Measurements from ENCODE around the gene MED13L.
A peak's percentile ranks its signal among the peaks of the same experiment; 100 is the strongest.

Gene MED13L

GRCh38 chr12:116186482-116187150 lies 90.9 kb downstream of the MED13L start:
- TF ChIP-seq CTCF (conservative IDR thresholded peaks at IDR 0.05; ENCODE audit: low read length), result no peak
- no peak overlapping the region for H3K4me3 ChIP-seq (ENCODE audit: low read length)
- DNase-seq (ENCODE audit: low read depth), result peak; percentile 25

GRCh38 chr12:116184763-116185162 lies 92.7 kb downstream of the MED13L start:
- no peak overlapping the region for H3K4me3 ChIP-seq (ENCODE audit: low read length)
- no peak for DNase-seq (ENCODE audit: low read depth)
- TF ChIP-seq CTCF (conservative IDR thresholded peaks at IDR 0.05; ENCODE audit: low read length), result no peak

GRCh38 chr12:116183741-116184141 lies 93.8 kb downstream of the MED13L start:
- no peak for TF ChIP-seq CTCF (conservative IDR thresholded peaks at IDR 0.05; ENCODE audit: low read length)
- no peak overlapping the region for H3K4me3 ChIP-seq (ENCODE audit: low read length)
- no peak for DNase-seq (ENCODE audit: low read depth)

- H3K4me3 ChIP-seq (ENCODE audit: low read length), result no peak overlapping the region
- no peak for DNase-seq (ENCODE audit: low read depth)
- TF ChIP-seq CTCF (conservative IDR thresholded peaks at IDR 0.05; ENCODE audit: low read length), result no peak
These were observed 95.0 kb downstream of the MED13L start for GRCh38 chr12:116182359-116183063.

- DNase-seq (ENCODE audit: low read depth), result no peak
- TF ChIP-seq CTCF (conservative IDR thresholded peaks at IDR 0.05; ENCODE audit: low read length), result no peak
- H3K4me3 ChIP-seq (ENCODE audit: low read length), result no peak overlapping the region
These were observed 97.0 kb downstream of the MED13L start for GRCh38 chr12:116180448-116180847.

GRCh38 chr12:116179384-116179783 lies 98.1 kb downstream of the MED13L start:
- DNase-seq (ENCODE audit: low read depth), result no peak
- H3K4me3 ChIP-seq (ENCODE audit: low read length), result no peak overlapping the region
- TF ChIP-seq CTCF (conservative IDR thresholded peaks at IDR 0.05; ENCODE audit: low read length), result no peak

- DNase-seq (ENCODE audit: low read depth), result no peak
- TF ChIP-seq CTCF (conservative IDR thresholded peaks at IDR 0.05; ENCODE audit: low read length), result no peak
- H3K4me3 ChIP-seq (ENCODE audit: low read length), result no peak overlapping the region
These were observed 100.5 kb downstream of the MED13L start for GRCh38 chr12:116177017-116177416.
